Activated naive CD4-positive, alpha-beta T cell treated with anti-CD3 and anti-CD28 coated beads, Interleukin-2, amount 10 ng/mL, durations not matched to agents 5 hours and 36 hours (primary cell): ENCODE data around the gene GMPPA. TPM values are rescaled to one million over a fixed set of nuclear protein-coding genes. Genes with fewer than 3 reads are reported as not detected.

ENCODE experiments used
- microRNA-seq: library from miRNA; unstranded; fragments of <30 nt; microRNA quantifications from one replicate; pipeline ENCODE4 v1.2.0, GENCODE V29; 2022; ENCODE audit warnings: borderline microRNAs expressed, borderline replicate concordance
- total RNA-seq, 2 experiments: library from RNA; stranded (reverse); gene quantifications; one replicate each; pipeline ENCODE4 v1.2.3, GENCODE V29; 2021

Gene GMPPA
- total RNA-seq, result 10 to 100 TPM; 30.4 to 33.7 TPM

DNA sequence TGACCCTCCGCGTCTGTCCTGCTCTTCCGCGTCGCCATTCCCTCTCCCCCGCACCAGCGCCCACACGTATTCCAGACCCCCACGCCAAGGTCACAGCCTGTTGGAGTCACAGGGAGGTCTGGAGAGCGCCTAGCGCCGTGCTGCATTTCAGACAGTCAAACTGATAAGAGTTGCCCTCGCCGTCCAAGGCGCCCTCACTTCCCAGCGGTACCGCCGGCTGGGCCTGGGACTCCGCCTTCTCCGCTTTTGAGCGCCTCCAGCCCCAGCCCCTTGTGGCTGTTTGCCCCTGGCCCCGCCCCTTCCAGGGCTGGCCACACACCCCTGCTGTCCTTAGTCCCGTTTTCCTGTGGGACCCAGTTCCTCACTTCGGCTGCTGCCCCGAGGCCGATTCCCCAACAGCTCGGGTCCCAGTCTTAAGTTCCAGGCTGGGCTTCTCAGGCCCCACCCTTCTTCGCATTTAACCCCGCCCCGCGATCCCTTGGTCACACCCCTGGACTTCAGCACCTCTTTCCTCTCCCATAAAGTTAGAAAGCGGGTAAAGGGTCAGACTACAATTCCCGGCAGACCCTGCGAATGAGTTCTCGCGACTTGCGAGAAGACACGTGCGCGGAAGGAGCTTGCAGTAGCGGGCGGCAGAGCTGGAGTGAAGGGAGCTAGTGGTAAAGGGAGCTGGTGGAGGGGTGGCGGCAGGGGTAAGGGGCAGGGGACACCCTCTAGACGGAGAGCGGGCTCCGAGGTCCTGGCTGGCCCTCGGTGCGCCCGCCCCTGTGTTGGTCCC lies at the start of gene GMPPA:
GMPPA (plus strand) TSS at position 612 of the 778 bp plus-strand sequence. CDS start 1,085 bp downstream, outside the sequence.

DNA sequence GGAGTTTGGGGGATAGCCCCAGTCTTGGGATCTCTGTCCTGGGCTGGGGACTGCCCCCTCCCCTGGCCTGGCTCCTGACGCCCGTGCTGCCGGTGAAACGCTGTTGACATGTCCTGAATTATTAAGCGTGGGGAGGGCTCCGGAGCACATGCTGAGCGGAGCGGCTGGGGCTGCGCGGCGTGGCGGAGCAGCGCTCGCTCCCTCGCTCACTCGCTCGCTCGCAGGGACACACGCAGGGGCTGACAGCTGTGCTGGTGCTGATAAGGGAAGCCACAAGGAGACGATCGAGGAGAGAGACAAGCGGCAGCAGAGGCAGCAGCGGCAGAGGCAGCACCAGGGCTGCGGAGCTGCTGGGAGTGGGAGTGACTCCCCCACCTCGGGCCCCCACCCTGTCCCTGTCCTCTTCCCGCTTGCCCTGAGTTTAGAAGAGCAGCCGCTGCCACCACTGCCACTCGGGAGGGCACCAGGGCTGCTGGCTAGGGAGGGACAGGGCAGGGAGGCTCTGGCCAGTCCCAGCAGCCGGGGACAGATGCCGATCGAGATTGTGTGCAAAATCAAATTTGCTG lies 15.6 kb downstream of the GMPPA start, which contains the start of gene ASIC4:
ASIC4 (plus strand) TSS at position 287 of the 566 bp plus-strand sequence; CDS start at position 530, 243 bp downstream.

DNA sequence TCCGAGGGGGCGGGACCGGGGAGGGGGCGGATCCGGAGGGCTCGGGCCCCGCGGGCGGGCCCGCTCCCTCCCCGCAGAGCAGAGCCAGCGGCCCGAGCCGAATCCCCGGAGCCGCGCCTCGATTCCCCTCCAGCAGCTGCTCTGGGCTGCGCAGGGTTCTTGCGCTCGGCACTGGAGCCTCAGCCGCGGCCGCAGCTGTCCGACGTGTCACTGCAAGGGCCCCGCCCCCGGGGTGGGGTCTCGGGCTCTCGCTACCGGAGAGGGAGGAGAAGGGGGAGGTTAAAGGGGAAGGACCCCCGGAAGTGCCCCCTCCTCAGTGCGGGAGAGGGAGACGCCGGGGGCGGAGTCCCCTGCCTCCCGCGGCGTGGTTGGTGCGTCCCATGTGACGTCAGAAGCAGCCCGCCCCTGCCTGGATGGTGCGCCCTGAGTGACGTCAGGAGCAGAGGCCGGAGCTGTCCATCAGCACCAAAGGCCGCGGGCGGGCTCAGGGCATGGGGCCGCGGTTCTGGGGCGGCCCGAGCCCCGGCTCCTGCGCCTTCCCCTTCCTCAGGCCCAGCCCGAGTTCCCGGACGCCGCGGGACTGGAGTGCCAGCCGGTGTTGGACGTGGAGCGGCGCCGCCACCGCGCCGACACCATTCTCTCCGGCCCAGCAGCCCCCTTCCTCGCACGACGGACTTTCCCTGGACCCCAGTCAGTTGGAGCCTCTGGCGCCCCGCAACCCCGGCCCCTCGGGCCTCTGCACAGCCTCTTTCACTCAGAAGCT lies 45.1 kb downstream of the GMPPA start, which contains the start of the genes CHPF and TMEM198:
CHPF (minus strand) TSS at position 214 of the 763 bp plus-strand sequence. CDS start 271 bp downstream, outside the sequence.
TMEM198 (plus strand) TSS at position 433 of the 763 bp plus-strand sequence. CDS start 700 bp downstream, outside the sequence.

Small RNA genes lying within 50 kb of the gene (microRNA-seq; reads per million reads assigned to microRNA genes)
- not detected for gene MIR3132

Other genes starting within 250 kb of the GMPPA start
- not detected for gene TUBA4B, start 245.6 kb upstream of the GMPPA start, total RNA-seq
- 100 to 1,000 TPM; 217 to 228 TPM for gene TUBA4A, start 245.0 kb upstream of the GMPPA start, total RNA-seq
- 10 to 100 TPM; 40.7 to 42.6 TPM for gene DNAJB2, start 219.5 kb upstream of the GMPPA start, total RNA-seq
- gene PTPRN, start 189.5 kb upstream of the GMPPA start, total RNA-seq, result not detected
- not detected for gene RESP18, start 166.1 kb upstream of the GMPPA start, total RNA-seq
- gene DNPEP, start 111.0 kb upstream of the GMPPA start, total RNA-seq, result 10 to 100 TPM; 53.6 to 64.0 TPM
- not detected for gene DES, start 80.5 kb upstream of the GMPPA start, total RNA-seq
- 1 to 10 TPM; 1.5 to 1.7 TPM for gene SPEG, start 64.0 kb upstream of the GMPPA start, total RNA-seq
- gene ASIC4, start 15.6 kb downstream of the GMPPA start, total RNA-seq, result under 1 TPM in 1 of 2 experiments, not detected in 1; 0.07 TPM
- 10 to 100 TPM; 11.8 to 12.1 TPM for gene CHPF, start 44.9 kb downstream of the GMPPA start, total RNA-seq
- gene TMEM198, start 45.1 kb downstream of the GMPPA start, total RNA-seq, result 1 to 10 TPM in 1 of 2 experiments, under 1 TPM in 1; 0.46 to 1.1 TPM
- not detected for gene OBSL1, start 72.6 kb downstream of the GMPPA start, total RNA-seq
- not detected for gene INHA, start 73.4 kb downstream of the GMPPA start, total RNA-seq
- gene STK11IP, start 99.0 kb downstream of the GMPPA start, total RNA-seq, result 10 to 100 TPM; 32.5 to 37.8 TPM
- gene SLC4A3, start 128.7 kb downstream of the GMPPA start, total RNA-seq, result not detected